Glomerular visceral epithelial cell (primary cell): ENCODE data around the gene HNF1A.

Experiments used
- DNase-seq: peaks from one replicate; pipeline ENCODE4 v3.0.0-alpha.2; 2016; ENCODE audit errors: extremely low spot score

HNF1A gene

GRCh38 chr12:120988658-120989057 lies 10.3 kb downstream of the HNF1A start:
- DNase-seq = no peak

- DNase-seq = no peak
These were observed 11.3 kb downstream of the HNF1A start for GRCh38 chr12:120989687-120990086.

GRCh38 chr12:120990487-120991055 lies 12.2 kb downstream of the HNF1A start:
- no peak for DNase-seq

GRCh38 chr12:120991965-120992364 lies 13.6 kb downstream of the HNF1A start:
- no peak for DNase-seq

- DNase-seq = no peak
These were observed 14.6 kb downstream of the HNF1A start for GRCh38 chr12:120992989-120993388.

- no peak for DNase-seq
These were observed 15.2 kb downstream of the HNF1A start for GRCh38 chr12:120993496-120993895.

GRCh38 chr12:120994059-120994458 lies 15.7 kb downstream of the HNF1A start:
- DNase-seq = no peak

- no peak for DNase-seq
These were observed 16.4 kb downstream of the HNF1A start for GRCh38 chr12:120994589-120995337.

- DNase-seq = no peak
These were observed 17.9 kb downstream of the HNF1A start for GRCh38 chr12:120996133-120996746.

- no peak for DNase-seq
These were observed 19.1 kb downstream of the HNF1A start for GRCh38 chr12:120997448-120997847.

- no peak for DNase-seq
These were observed 20.1 kb downstream of the HNF1A start for GRCh38 chr12:120998435-120998834.

GRCh38 chr12:120999191-121000120 lies 21.1 kb downstream of the HNF1A start:
- DNase-seq = no peak

GRCh38 chr12:121000530-121000929 lies 22.2 kb downstream of the HNF1A start:
- no peak for DNase-seq

- DNase-seq = no peak
These were observed 22.7 kb downstream of the HNF1A start for GRCh38 chr12:121001060-121001459.

GRCh38 chr12:121001841-121002483 lies 23.6 kb downstream of the HNF1A start:
- DNase-seq = no peak

GRCh38 chr12:121003650-121004049 lies 25.3 kb downstream of the HNF1A start:
- DNase-seq = no peak

- no peak for DNase-seq
These were observed 26.0 kb downstream of the HNF1A start for GRCh38 chr12:121004253-121004815.

GRCh38 chr12:121005346-121005815 lies 27.0 kb downstream of the HNF1A start:
- DNase-seq = peak; percentile 42

- no peak for DNase-seq
These were observed 30.2 kb downstream of the HNF1A start for GRCh38 chr12:121008347-121009098.

GRCh38 chr12:121009741-121010140 lies 31.4 kb downstream of the HNF1A start:
- DNase-seq = peak; percentile 38
